Measurements from ENCODE around the gene IER3. TPM values are rescaled to one million over a fixed set of nuclear protein-coding genes. Genes with fewer than 3 reads are reported as not detected.

IER3 gene
- total and polyA plus RNA-seq, 7 donors = 3.1 to 321 (median 18.5) TPM

DNA sequence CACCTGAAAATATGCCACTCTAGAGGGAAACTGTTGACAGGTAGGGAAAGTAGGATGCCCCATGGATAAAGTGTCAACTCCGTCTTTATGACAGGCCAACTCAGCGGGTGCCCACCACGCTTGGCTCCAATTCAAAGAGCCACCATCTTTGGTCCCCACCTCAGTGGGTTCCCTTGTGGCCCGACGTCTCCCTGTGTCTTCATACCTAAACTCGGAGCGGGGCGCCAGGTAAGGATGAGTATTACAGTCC is 27.5 kb downstream of the IER3 start:
- Histone ChIP-seq H3K36me3 (ENCODE audit: insufficient read depth in 1 of 2, low read depth in 1 of 2) (peaks cover 0 to 37% of the 10 kb centered on the region in 2 donors), H3K27ac (peak overlapping the region; percentile 98), H3K4me1 (peaks cover 23% of the 10 kb centered on the region), H3K9me3 (no peaks in the 10 kb centered on the region), H3K27me3 (ENCODE audit: insufficient read depth in 3 of 3, low read length in 2 of 3) (no peaks in the 10 kb centered on the region), H3K4me3 (peak overlapping the region; percentile 66)
- no peak for ATAC-seq
- WGBS, 3 donors = 1 to 4% (median 2%) methylated on average over 8 of the region's 8 CpGs
- TF ChIP-seq, protein P1, sequence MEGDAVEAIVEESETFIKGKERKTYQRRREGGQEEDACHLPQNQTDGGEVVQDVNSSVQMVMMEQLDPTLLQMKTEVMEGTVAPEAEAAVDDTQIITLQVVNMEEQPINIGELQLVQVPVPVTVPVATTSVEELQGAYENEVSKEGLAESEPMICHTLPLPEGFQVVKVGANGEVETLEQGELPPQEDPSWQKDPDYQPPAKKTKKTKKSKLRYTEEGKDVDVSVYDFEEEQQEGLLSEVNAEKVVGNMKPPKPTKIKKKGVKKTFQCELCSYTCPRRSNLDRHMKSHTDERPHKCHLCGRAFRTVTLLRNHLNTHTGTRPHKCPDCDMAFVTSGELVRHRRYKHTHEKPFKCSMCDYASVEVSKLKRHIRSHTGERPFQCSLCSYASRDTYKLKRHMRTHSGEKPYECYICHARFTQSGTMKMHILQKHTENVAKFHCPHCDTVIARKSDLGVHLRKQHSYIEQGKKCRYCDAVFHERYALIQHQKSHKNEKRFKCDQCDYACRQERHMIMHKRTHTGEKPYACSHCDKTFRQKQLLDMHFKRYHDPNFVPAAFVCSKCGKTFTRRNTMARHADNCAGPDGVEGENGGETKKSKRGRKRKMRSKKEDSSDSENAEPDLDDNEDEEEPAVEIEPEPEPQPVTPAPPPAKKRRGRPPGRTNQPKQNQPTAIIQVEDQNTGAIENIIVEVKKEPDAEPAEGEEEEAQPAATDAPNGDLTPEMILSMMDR (IDR thresholded peaks at IDR 0.05) = no peak
- intact Hi-C loops (cut with DNase I) = loop anchor here in 1 of 2 donors (5.0 kb wide), 1 partner anchor 90 kb away; the partner anchor contains the start of gene ATAT1
- no peak for DNase-seq

DNA sequence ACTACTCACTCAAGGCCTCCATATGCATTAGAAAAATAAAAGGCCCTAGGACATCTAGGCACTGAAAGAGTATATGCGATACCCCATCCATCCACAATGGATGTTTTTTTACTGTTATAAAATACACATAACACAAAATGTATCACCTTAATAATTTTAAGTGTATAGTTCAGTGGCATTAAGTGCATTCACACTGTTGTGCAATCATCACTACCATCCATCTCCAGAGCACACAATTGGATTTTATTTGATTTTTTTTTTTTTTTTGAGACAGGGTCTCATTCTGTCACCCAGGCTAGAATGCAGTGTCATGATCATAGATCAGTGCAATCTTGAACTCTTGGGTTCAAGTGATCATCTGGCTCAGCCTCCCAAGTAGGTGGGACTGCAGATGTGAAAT is 30.1 kb downstream of the IER3 start:
- H3K27me3 ChIP-seq (ENCODE audit: insufficient read depth in 3 of 3, low read length in 2 of 3) = no peaks in the 10 kb centered on the region
- TF ChIP-seq, protein P1 (IDR thresholded peaks at IDR 0.05) = no peak
- intact Hi-C loops (cut with DNase I) = no loop called here
- no peak for DNase-seq
- H3K36me3 ChIP-seq (ENCODE audit: insufficient read depth in 1 of 2, low read depth in 1 of 2) = peaks cover 0 to 63% of the 10 kb centered on the region in 2 donors
- ATAC-seq = no peak
- WGBS, 3 donors = 97 to 100% (median 100%) methylated on average over 1 of the region's 1 CpG
- no peak overlapping the region for H3K27ac ChIP-seq
- H3K4me1 ChIP-seq = peaks cover 18% of the 10 kb centered on the region
- no peaks in the 10 kb centered on the region for H3K9me3 ChIP-seq
- no peak overlapping the region for H3K4me3 ChIP-seq

DNA sequence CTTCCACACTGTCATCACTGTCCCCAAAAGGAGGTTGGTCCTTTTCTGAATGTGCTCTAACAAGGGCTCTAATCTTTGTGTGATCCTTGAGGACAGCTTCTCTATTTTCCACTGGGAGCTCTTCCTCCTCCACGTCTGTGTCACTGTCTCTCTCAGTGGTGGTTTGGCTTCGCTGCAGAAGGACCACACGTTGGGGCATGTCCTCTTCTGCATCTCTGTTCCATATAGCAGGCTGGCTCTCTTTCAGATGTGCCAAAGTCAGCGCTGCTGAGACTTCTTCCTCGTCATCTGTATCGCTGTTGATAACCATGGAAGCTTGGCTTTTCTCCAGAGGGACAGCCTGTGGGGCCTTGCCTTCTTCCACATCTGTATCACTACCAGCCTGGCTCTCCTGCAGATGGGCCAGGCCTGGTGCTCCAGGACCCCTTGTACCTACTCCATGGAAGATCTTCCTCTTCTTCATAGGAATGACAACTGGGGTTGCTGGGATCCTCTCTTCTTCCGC is 31.9 kb downstream of the IER3 start:
- Histone ChIP-seq H3K36me3 (ENCODE audit: insufficient read depth in 1 of 2, low read depth in 1 of 2) (peaks cover 0 to 80% of the 10 kb centered on the region in 2 donors), H3K27me3 (ENCODE audit: insufficient read depth in 3 of 3, low read length in 2 of 3) (no peaks in the 10 kb centered on the region), H3K27ac (no peak overlapping the region), H3K4me3 (no peak overlapping the region), H3K4me1 (peaks cover 9% of the 10 kb centered on the region), H3K9me3 (no peaks in the 10 kb centered on the region)
- no peak for DNase-seq
- 71 to 83% (median 75%) methylated on average over 7 of the region's 7 CpGs for WGBS, 3 donors
- intact Hi-C loops (cut with DNase I) = loop anchor here in 1 of 2 donors (2.0 kb wide), 1 partner anchor 18 kb away; no protein-coding TSS in a partner anchor
- TF ChIP-seq, protein P1 (IDR thresholded peaks at IDR 0.05) = no peak
- no peak for ATAC-seq

DNA sequence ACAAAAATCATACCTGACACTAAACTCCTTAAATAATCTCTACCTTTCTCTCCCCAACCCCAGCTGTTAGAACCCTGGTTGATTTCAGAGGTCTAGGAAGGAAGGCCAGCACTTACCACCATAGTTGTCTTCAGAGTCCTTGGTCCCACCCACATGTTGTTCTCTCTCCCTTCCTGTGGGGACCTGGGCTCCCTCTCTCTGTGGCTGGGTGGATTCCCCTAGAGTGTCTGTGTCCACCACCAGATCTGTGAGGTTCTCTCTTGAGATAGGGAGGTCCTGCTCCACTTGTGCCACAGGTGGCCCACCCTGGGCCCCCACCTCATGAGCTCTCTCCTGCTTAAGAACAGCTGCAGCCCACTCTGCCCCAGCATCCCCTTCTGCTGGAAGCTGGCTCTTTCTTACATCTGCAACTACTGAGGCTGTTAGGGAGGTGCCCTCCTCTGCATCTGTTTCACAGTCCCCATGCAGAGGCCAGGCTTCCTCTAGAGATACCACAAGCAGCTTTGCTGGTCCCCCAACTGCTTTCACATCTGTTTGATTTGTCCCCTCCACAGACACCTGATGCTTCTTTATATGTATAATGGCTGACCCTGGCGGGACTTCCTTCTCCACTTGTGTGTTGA is 32.5 kb downstream of the IER3 start:
- Histone ChIP-seq H3K4me3 (no peak overlapping the region), H3K27ac (no peak overlapping the region), H3K9me3 (no peaks in the 10 kb centered on the region), H3K27me3 (ENCODE audit: insufficient read depth in 3 of 3, low read length in 2 of 3) (no peaks in the 10 kb centered on the region), H3K4me1 (peaks cover 9% of the 10 kb centered on the region), H3K36me3 (ENCODE audit: insufficient read depth in 1 of 2, low read depth in 1 of 2) (peaks cover 0 to 87% of the 10 kb centered on the region in 2 donors)
- ATAC-seq = no peak
- no peak for DNase-seq
- intact Hi-C loops (cut with DNase I) = loop anchor here in 1 of 2 donors (2.0 kb wide), 1 partner anchor 17 kb away; no protein-coding TSS in a partner anchor
- TF ChIP-seq, protein P1 (IDR thresholded peaks at IDR 0.05) = no peak
- 82 to 94% (median 93%) methylated on average over 1 of the region's 1 CpG for WGBS, 3 donors

Measured in psoas muscle (tissue), 8 donors.